KG1 (cell line): ENCODE results near the gene TLR6.
"Not testable (repeated sequence)": the region's sequence is repeated elsewhere in the genome, so short reads cannot be mapped to it uniquely, and the experiment has no call there.

Source experiments
- DNase-seq: peaks from one replicate; lab custom pipeline; 2025; lab: John Stamatoyannopoulos, UW

TLR6 gene

DNA sequence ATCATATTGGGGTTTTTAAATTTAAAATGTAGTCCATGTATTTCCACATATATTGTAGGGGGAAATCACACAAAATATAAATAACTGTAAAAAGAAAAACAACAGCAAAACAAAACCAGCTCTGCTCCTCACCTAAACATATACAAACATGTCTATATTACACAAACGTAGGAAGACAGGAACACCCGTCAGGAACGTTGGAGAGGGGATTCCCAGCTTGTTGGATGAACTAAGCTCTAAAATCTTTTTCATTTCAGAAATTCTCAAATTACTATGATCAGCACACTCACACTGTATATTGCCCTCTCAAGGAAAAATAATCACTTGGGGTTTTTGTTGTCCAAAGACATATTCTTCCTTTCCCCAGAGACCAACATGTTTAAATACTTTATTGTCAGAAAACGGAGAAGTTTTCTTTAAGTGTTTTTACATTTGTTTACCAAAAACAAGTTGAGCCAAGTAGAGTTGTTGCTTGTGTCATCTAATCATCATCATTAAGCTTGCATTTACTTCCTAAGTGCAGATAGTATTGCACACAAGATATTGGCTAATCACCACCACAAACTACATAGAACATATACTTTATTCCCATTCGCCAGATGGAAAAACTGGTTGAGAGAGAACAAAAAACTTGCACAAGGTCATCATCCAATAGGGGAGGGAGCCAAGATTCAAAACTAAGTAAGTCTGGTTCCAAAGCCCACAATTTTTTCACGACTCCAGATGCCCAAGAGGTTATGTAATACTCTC, 71.4 kb downstream of the TLR6 start:
- DNase-seq: no peak

DNA sequence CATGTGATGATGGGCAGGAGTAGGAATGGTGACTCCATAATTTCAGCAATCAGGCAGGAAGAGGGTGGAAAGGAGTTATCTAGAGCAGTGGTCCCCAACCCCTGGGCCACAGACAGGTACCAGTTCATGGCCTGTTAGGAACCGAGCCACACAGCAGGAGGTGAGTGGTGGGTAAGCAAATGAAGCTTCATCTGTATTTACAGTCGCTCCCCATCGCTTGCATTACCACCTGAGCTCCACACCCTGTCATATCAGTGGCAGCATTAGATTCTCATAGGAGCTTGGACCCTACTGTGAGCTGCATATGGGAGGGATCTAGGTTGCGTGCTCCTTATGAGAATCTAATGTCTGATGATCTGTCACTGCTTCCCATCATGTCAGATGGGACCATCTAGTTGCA, 72.5 kb downstream of the TLR6 start:
- DNase-seq: no peak

DNA sequence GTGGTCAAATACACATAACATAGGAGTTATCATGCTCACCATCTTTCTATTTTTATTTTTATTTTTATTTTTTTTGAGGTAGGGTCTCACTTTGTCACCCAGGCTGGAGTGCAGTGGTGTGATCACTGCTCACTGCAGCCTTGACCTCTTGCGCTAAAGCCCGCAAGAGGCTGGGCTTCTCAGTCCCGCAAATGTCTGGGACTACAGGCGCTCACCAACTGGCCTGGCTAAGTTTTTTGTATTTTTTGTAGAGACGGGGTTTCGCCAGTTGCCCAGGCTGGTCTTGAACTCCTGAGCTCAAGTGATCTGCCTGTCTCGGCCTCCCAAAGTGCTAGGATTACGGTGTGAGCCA, 73.5 kb downstream of the TLR6 start:
- DNase-seq: no peak

DNA sequence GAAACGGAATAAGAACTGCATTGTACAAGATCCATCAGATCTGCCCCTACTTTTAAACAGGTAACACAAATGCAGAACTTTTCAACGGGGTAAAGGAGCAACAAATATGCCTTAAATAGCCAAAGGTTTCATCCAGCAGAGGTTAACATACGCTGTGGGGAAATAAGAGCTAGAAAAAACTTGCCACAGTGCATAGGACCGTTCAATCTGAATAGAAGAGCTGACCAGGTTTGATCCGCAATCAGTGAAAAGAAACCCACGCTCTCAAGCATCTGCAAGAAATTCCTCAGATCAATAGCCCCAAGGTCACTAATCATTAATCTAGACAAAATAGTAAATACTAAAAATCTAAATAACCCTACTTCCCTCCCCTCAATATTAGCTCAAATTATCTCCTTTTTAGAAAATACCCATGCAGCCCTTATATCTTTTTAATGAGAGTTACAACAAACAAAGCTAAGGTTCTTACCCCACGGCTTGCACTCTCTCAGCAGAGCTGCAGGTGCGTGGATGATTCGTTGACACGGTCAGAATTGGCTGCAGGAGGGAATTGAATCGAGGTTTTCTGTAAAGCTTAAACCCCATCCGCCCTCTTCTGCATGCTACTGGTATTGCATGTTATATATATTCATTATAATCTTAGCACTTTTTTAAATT, 74.0 kb downstream of the TLR6 start, which contains the start of gene TLR10:
TLR10 (minus strand) TSS at position 539 of the 657 bp plus-strand sequence. CDS start 7,400 bp downstream, outside the sequence.
- peak; percentile 62 for DNase-seq

DNA sequence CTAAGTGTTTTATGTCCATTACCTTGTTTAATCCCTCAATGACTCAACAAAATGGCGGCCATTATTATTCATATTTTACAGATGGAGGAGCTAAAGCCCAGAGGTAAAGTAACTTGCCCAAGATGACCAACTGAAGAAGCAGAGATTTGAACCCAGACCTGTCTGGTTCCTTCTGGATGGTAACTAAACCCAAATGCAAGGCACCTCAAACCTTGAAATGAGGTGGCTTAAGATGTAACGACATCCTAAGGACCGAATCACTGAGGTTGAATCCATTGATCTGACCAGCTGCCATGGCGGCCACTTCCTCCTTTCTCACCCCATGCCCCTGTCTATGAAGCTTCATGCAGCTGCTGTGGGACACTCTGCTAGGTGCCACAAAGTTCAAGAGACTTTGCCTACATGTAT, 74.8 kb downstream of the TLR6 start:
- DNase-seq: no peak

DNA sequence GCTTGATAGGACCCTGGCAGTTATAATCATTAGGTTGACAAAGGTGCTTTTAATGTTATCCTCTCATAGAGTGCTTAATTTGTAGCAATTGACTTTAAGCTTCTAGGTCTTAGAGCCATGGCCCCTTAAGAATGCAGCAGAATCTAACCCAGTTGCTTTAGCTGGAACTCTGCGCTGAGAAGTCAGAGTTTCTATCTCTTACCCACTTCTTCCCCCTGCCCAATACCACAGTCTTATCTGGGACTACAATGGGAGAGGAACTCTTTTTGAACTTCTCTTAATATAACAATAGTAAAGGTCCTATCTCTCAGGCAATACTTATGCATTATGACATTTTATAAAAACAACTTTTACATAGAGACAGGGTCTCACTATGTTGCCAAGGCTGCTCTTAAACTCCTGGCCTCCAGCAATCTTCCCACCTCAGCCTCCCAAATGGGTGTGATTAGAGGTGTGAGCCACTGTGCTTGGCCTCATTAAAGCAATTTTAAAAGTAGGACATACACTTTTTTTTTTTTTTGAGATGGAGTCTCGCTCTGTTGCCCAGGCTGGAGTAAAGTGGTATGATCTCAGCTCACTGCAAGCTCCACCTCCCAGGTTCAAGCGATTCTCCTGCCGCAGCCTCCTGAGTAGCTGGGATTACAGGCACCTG, 75.7 kb downstream of the TLR6 start:
- DNase-seq: no peak

DNA sequence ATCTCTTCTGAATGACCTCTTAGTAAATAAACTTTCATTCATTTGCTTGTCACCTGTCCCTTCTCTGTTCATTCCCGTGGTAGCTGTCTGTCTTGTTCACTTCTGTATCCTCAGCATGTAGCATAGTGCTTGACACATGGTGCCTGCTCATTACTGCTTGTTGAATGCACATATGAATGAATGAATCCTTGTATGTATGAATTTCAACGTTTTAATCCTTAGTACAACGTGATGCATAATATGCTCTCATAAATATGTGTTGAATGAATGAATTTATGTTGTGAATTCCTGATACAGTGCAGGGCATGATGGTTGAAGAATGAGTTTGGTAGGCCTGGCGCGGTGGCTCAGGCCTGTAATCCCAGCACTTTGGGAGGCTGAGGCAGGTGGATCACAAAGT, 76.8 kb downstream of the TLR6 start:
- DNase-seq: no peak

DNA sequence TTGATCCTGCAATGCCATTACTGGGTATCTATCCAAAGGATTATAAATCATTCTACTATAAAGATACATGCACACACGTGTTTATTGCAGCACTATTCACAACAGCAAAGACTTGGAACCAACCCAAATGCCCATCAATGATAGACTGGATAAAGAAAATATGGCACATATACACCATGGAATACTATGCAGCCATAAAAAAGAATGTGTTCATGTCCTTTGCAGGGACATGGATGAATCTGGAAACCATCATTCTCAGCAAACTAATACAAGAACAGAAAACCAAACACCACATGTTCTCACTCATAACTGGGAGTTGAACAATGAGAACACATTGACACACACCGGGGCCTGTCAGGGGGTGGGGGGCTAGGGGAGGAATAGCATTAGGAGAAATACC, 78.7 kb downstream of the TLR6 start:
- DNase-seq: not testable (repeated sequence)

DNA sequence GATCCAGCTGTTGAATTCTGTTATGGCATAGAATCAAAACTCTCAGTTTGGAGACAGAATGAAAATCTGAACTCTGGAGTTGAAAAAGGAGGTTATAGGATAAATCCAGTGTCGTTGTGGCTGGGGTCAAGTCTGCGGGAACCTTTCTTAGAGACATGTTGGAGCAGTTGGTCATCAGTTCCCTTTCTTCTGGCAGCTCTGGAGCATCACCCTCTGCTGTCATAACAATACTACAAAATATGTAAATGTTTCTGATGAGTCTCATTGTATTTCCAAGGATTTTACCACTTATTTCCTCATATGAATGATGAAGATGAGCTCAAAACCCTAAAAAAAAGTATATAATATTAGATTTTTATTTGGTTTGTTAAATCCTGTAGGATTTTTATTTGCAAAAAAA, 81.3 kb downstream of the TLR6 start:
- no peak for DNase-seq

DNA sequence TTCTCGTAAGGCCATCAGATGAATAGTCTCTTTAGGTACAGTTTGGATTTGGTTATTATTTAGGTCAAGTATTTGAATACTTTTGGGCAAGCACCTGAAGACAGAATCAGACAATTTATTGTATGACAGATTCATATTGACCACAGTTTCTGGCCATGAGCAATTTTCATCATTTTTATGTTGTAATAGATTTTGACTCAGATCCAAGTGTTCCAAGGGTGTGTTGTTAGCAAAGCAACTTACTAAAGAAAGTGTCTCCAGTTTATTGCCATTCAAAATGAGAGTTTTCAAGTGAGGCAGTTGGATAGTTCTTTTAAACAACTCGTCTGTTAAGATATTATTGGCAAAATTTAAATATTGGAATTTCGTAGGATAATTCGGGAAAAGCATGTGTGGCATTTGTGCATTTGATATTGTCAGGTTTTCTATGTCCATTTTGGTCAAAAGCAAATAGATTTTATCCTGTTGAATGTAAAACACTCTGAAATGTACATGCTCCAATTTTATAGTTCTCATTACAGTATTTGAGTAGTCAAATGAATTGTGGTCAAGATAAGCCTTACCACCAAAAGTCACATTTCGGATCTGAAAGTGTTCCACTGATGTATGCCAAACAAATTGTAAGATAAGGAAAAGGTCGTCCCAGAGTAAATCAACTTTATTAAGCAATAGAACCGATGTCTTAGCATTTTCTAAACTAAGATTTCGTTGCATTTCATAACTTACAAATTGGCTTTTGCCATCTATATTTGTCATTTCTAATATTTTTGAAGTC, 82.2 kb downstream of the TLR6 start:
- no peak for DNase-seq
